ENCODE data around the gene ATP8A2. TPM values are rescaled to one million over a fixed set of nuclear protein-coding genes. Genes with fewer than 3 reads are reported as not detected.
"Not testable (repeated sequence)": the region's sequence is repeated elsewhere in the genome, so short reads cannot be mapped to it uniquely, and the experiment has no call there.

The ATP8A2 gene
- total RNA-seq, 1 experiment from 2014 or later: 0.26 TPM

- in situ Hi-C loops (cut with HindIII; ENCODE audit: low pct_unique_long_range_greater_than_20kb, low sequenced_read_pairs); DNase-seq (ENCODE audit: low read depth, low spot score): not testable (repeated sequence)
These were observed 696.6 kb downstream of the ATP8A2 start for GRCh38 chr13:26068372-26068771.

GRCh38 chr13:26069642-26070041 is 697.9 kb downstream of the ATP8A2 start:
- DNase-seq (ENCODE audit: low read depth, low spot score); in situ Hi-C loops (cut with HindIII; ENCODE audit: low pct_unique_long_range_greater_than_20kb, low sequenced_read_pairs): not testable (repeated sequence)

- in situ Hi-C loops (cut with HindIII; ENCODE audit: low pct_unique_long_range_greater_than_20kb, low sequenced_read_pairs): no loop called here
- DNase-seq (ENCODE audit: low read depth, low spot score): no peak
These were observed 699.9 kb downstream of the ATP8A2 start for GRCh38 chr13:26071691-26072090.

GRCh38 chr13:26072335-26072734 is 700.6 kb downstream of the ATP8A2 start:
- in situ Hi-C loops (cut with HindIII; ENCODE audit: low pct_unique_long_range_greater_than_20kb, low sequenced_read_pairs); DNase-seq (ENCODE audit: low read depth, low spot score): not testable (repeated sequence)

GRCh38 chr13:26074706-26075105 is 702.9 kb downstream of the ATP8A2 start:
- DNase-seq (ENCODE audit: low read depth, low spot score): peak; percentile 59

More at GRCh38 chr13:26074706-26075105, 702.9 kb downstream of the ATP8A2 start:
- in situ Hi-C loops (cut with HindIII; ENCODE audit: low pct_unique_long_range_greater_than_20kb, low sequenced_read_pairs): no loop called here

Small RNA genes lying within 50 kb of the gene (small RNA-seq; reads per million reads assigned to genes)
- gene RN7SL741P: 0 to 0.05 reads per million in 2 experiments
- gene RNU6-78P: 0 reads per million in 2 experiments
- gene RNY1P3: 0 reads per million in 2 experiments

Other genes starting within 250 kb of the ATP8A2 start
- gene AMER2, start 199.7 kb upstream of the ATP8A2 start, total RNA-seq (2014; rRNA removed; shearing (Covaris generic)): 0.13 TPM in 1 of 2 replicates, not detected in the other
- 26.6 and 28.4 TPM in 2 replicates for gene MTMR6, start 84.5 kb upstream of the ATP8A2 start, total RNA-seq (2014; rRNA removed; shearing (Covaris generic))
- 81.3 and 85.9 TPM in 2 replicates for gene NUP58, start 70.3 kb upstream of the ATP8A2 start, total RNA-seq (2014; rRNA removed; shearing (Covaris generic))

Measured in SK-MEL-5 (cell line).